Panc1 (cell line): ENCODE data around the gene F2R. TPM values are rescaled to one million over a fixed set of nuclear protein-coding genes. Genes with fewer than 3 reads are reported as not detected.

Experiments
- ATAC-seq: fragments of 200-7000 bp; cut with Tn5 transposase; 2 replicates; pipeline ENCODE4 v1.9.1; 2020; ENCODE audit warnings: mild to moderate bottlenecking, moderate library complexity
- BruUV-seq: library from RNA; stranded (reverse); fragments of 400-500 nt; replicated peaks from 2 replicates; lab custom pipeline; 2021; lab: Mats Ljungman, UMichigan
- CTCF ChIA-PET: fragments of 300-600 bp; sonication (Branson Sonifier 250); formaldehyde crosslinking; loops from one replicate; lab custom pipeline; 2022; ENCODE audit warnings: antibody characterized with exemption; lab: Charles Lee
- POLR2A ChIA-PET: fragments of 300-600 bp; sonication (Branson Sonifier 250); formaldehyde crosslinking; loops from one replicate; lab custom pipeline; 2022; ENCODE audit warnings: antibody characterized with exemption; lab: Charles Lee
- DNase-seq: peaks from one replicate; pipeline ENCODE4 v3.0.0-alpha.2; 2010; ENCODE audit warnings: low read depth, low spot score
- H3K27ac ChIP-seq: 2 replicates; pipeline ENCODE4 v1.5.1; 2011; ENCODE audit warnings: mild to moderate bottlenecking, low read length, inconsistent platforms
- H3K27me3 ChIP-seq: fragments of 200-500 bp; sonication (Bioruptor generic); 2 replicates; pipeline ENCODE4 v1.6.0; 2014; ENCODE audit warnings: low read length, inconsistent platforms; ENCODE audit not compliant: control insufficient read depth, insufficient read depth
- H3K36me3 ChIP-seq: fragments of 200-500 bp; sonication (Bioruptor generic); 2 replicates; pipeline ENCODE4 v1.5.1; 2014; ENCODE audit warnings: inconsistent platforms, mild to moderate bottlenecking, low read length, moderate library complexity; ENCODE audit not compliant: control insufficient read depth, insufficient read depth
- H3K4me1 ChIP-seq: 2 replicates; pipeline ENCODE4 v1.5.1; 2011; ENCODE audit warnings: inconsistent platforms, mild to moderate bottlenecking, low read length, moderate library complexity; ENCODE audit not compliant: control insufficient read depth, insufficient read depth
- H3K4me3 ChIP-seq, 2 experiments: 2 replicates each; pipeline ENCODE4 v1.5.1; 2011 to 2012; ENCODE audit warnings: low read depth in 2 of 2, low read length in 2 of 2, mild to moderate bottlenecking in 2 of 2, inconsistent platforms in 1 of 2, moderate library complexity in 1 of 2
- H3K9me3 ChIP-seq: fragments of 200-500 bp; sonication (Bioruptor generic); 2 replicates; pipeline ENCODE4 v1.5.1; 2014; ENCODE audit warnings: low read depth, mild to moderate bottlenecking, inconsistent platforms, low read length, moderate library complexity; ENCODE audit not compliant: control insufficient read depth, insufficient read depth
- CTCF ChIP-seq: fragments of 450-650 bp; IDR thresholded peaks from 2 replicates; pipeline ENCODE4 v1.5.1; 2017; ENCODE audit warnings: mild to moderate bottlenecking
- POLR2AphosphoS5 ChIP-seq: IDR thresholded peaks from 2 replicates; pipeline ENCODE4 v1.6.1; 2012; ENCODE audit warnings: mild to moderate bottlenecking, low read depth, low read length, moderate library complexity
- REST ChIP-seq, 2 experiments: IDR thresholded peaks; 2 replicates each; pipeline ENCODE4 v1.6.1; 2011 to 2012; ENCODE audit warnings: low read depth in 2 of 2, control low read depth in 1 of 2, low read length in 1 of 2, mild to moderate bottlenecking in 1 of 2, moderate library complexity in 1 of 2; ENCODE audit not compliant: insufficient read depth in 1 of 2
- SIN3A ChIP-seq: IDR thresholded peaks from 2 replicates; pipeline ENCODE4 v1.6.1; 2012; ENCODE audit warnings: low read depth, mild to moderate bottlenecking, low read length, moderate library complexity, borderline replicate concordance; ENCODE audit not compliant: insufficient read depth
- TCF7L2 ChIP-seq: IDR thresholded peaks from 2 replicates; pipeline ENCODE4 v1.6.1; 2011; ENCODE audit warnings: mild to moderate bottlenecking, low read depth, low read length, inconsistent platforms
- in situ Hi-C: cut with HindIII; loops from 2 replicates; pipeline ENCODE4 v1.10.0; 2016; ENCODE audit warnings: low sequenced_read_pairs, low pct_unique_long_range_greater_than_20kb
- intact Hi-C: fragments of 100-400 bp; cut with micrococcal nuclease; formaldehyde crosslinking; loops from one replicate; pipeline ENCODE4 v1.10.0; 2022; ENCODE audit not compliant: unreplicated experiment
- total RNA-seq: library from RNA; stranded (reverse); gene quantifications from one replicate; pipeline ENCODE4 v1.2.1, GENCODE V29; 2021; ENCODE audit not compliant: unreplicated experiment

The F2R gene
- total RNA-seq, 1 experiment from 2014 or later = 26.0 TPM

GRCh38 chr5:76729373-76730290 is 13.7 kb downstream of the F2R start:
- ChIA-PET CTCF (interaction anchor here (0.5 kb wide), 1 partner anchor 326 kb away, joined by 3 read pairs; the partner anchor contains the start of gene IQGAP2), POLR2A (no interaction called here)
- DNase-seq (no peak), ATAC-seq (no peak)
- no TSS peak for BruUV-seq
- H3K4me3 ChIP-seq = no peak overlapping the region
- TF ChIP-seq TCF7L2 (no peak), SIN3A (no peak), POLR2AphosphoS5 (no peak), CTCF (no peak), REST (IDR thresholded peaks at IDR 0.05; ENCODE audit: insufficient read depth in 1 of 2, low read depth in 2 of 2, low read length in 1 of 2) (no peak)
- H3K27me3 ChIP-seq = no peaks in the 10 kb centered on the region
- peaks cover 16% of the 10 kb centered on the region; the same call in 1 of the 2 replicates for H3K9me3 ChIP-seq
- H3K27ac ChIP-seq = no peak overlapping the region
- peaks cover 4% of the 10 kb centered on the region for H3K4me1 ChIP-seq
- H3K36me3 ChIP-seq = no peaks in the 10 kb centered on the region
- in situ Hi-C loops = no loop called here
- intact Hi-C loops = no loop called here

- intact Hi-C loops = no loop called here
- TF ChIP-seq SIN3A (no peak), CTCF (no peak), TCF7L2 (no peak), REST (IDR thresholded peaks at IDR 0.05; ENCODE audit: insufficient read depth in 1 of 2, low read depth in 2 of 2, low read length in 1 of 2) (no peak), POLR2AphosphoS5 (no peak)
- Histone ChIP-seq H3K4me1 (no peaks in the 10 kb centered on the region; the same call in 1 of the 2 replicates), H3K9me3 (peaks cover 16% of the 10 kb centered on the region; the same call in 1 of the 2 replicates), H3K27ac (no peak overlapping the region), H3K4me3 (no peak overlapping the region), H3K36me3 (no peaks in the 10 kb centered on the region), H3K27me3 (no peaks in the 10 kb centered on the region)
- DNase-seq (no peak), ATAC-seq (no peak)
- no TSS peak for BruUV-seq
- CTCF ChIA-PET = no interaction called here
- in situ Hi-C loops = no loop called here
- POLR2A ChIA-PET = no interaction called here
These were observed 16.6 kb downstream of the F2R start for GRCh38 chr5:76732405-76733048.
